Activated CD4-positive, alpha-beta T cell treated with anti-CD3 and anti-CD28 coated beads, Interleukin-2, amount 10 ng/mL, durations not matched to agents 7 days and 5 days (primary cell): ENCODE measurements around the gene PARP4. TPM values are rescaled to one million over a fixed set of nuclear protein-coding genes. Genes with fewer than 3 reads are reported as not detected.
"Not testable (repeated sequence)": the region's sequence is repeated elsewhere in the genome, so short reads cannot be mapped to it uniquely, and the experiment has no call there.

ENCODE experiments used
- CTCF ChIA-PET: fragments of 350-600 bp; sonication (Branson Sonifier 250); formaldehyde crosslinking; loops from one replicate; lab custom pipeline; 2021; ENCODE audit warnings: antibody characterized with exemption; lab: Charles Lee
- POLR2A ChIA-PET: fragments of 350-600 bp; sonication (Branson Sonifier 250); formaldehyde crosslinking; loops from one replicate; lab custom pipeline; 2021; ENCODE audit warnings: antibody characterized with exemption; lab: Charles Lee
- DNase-seq: peaks from one replicate; pipeline ENCODE4 v3.0.0-alpha.2; 2020
- H3K27ac Mint-ChIP-seq: one replicate; pipeline ENCODE4 v1.8.0; 2021; ENCODE audit warnings: mild to moderate bottlenecking, moderate library complexity, mixed read lengths
- H3K27me3 Mint-ChIP-seq: one replicate; pipeline ENCODE4 v1.8.0; 2021; ENCODE audit warnings: mixed read lengths
- H3K36me3 Mint-ChIP-seq: one replicate; pipeline ENCODE4 v1.8.0; 2021; ENCODE audit warnings: low read depth, mixed read lengths
- H3K4me1 Mint-ChIP-seq: one replicate; pipeline ENCODE4 v1.8.0; 2021; ENCODE audit warnings: mixed read lengths
- H3K4me3 Mint-ChIP-seq: one replicate; pipeline ENCODE4 v1.8.0; 2021; ENCODE audit warnings: mild to moderate bottlenecking, moderate library complexity, mixed read lengths
- H3K9me3 Mint-ChIP-seq: one replicate; pipeline ENCODE4 v1.8.0; 2021; ENCODE audit warnings: mixed read lengths
- total RNA-seq, 2 experiments: library from RNA; stranded (reverse); gene quantifications; one replicate each; pipeline ENCODE4 v1.2.3, GENCODE V29; 2021

The PARP4 gene
- total RNA-seq, 2 experiments from 2014 or later: 67.8 to 76.4 TPM

- ChIA-PET POLR2A (no interaction called here), CTCF (interaction anchor here (0.6 to 1.4 kb wide), 2 partner anchors 19 to 181 kb away, joined by 3 read pairs; no protein-coding TSS in a partner anchor)
- Mint-ChIP-seq H3K4me1 (peaks cover 34% of the 10 kb centered on the region), H3K9me3 (no peaks in the 10 kb centered on the region), H3K27ac (no peak overlapping the region), H3K27me3 (no peaks in the 10 kb centered on the region), H3K4me3 (no peak overlapping the region), H3K36me3 (peaks cover 59% of the 10 kb centered on the region)
- no peak for DNase-seq
Measured at GRCh38 chr13:24460256-24460655, 52.3 kb downstream of the PARP4 start.

- CTCF ChIA-PET: interaction anchor here (0.6 kb wide), 1 partner anchor 182 kb away, joined by 3 read pairs; no protein-coding TSS in a partner anchor
- no peaks in the 10 kb centered on the region for H3K9me3 Mint-ChIP-seq
- no peaks in the 10 kb centered on the region for H3K27me3 Mint-ChIP-seq
Measured at GRCh38 chr13:24459726-24460125, 52.9 kb downstream of the PARP4 start.

GRCh38 chr13:24459234-24459633 is 53.3 kb downstream of the PARP4 start:
- no peaks in the 10 kb centered on the region for H3K9me3 Mint-ChIP-seq
- ChIA-PET CTCF (interaction anchor here (0.6 to 0.7 kb wide), 2 partner anchors 34 to 224 kb away, joined by 3 to 4 read pairs; no protein-coding TSS in a partner anchor), POLR2A (no interaction called here)
- no peaks in the 10 kb centered on the region for H3K27me3 Mint-ChIP-seq
- H3K4me3 Mint-ChIP-seq: no peak overlapping the region
- H3K4me1 Mint-ChIP-seq: peaks cover 33% of the 10 kb centered on the region
- peaks cover 59% of the 10 kb centered on the region for H3K36me3 Mint-ChIP-seq
- peak; percentile 19 for DNase-seq
- peak overlapping the region; percentile 26 for H3K27ac Mint-ChIP-seq

More at GRCh38 chr13:24459726-24460125, 52.9 kb downstream of the PARP4 start:
- peaks cover 34% of the 10 kb centered on the region for H3K4me1 Mint-ChIP-seq
- H3K27ac Mint-ChIP-seq: peak overlapping the region; percentile 26
- no peak overlapping the region for H3K4me3 Mint-ChIP-seq
- POLR2A ChIA-PET: no interaction called here
- H3K36me3 Mint-ChIP-seq: peaks cover 59% of the 10 kb centered on the region
- no peak for DNase-seq

GRCh38 chr13:24458736-24459135 is 53.8 kb downstream of the PARP4 start:
- Mint-ChIP-seq H3K36me3 (peaks cover 56% of the 10 kb centered on the region), H3K27ac (no peak overlapping the region), H3K27me3 (no peaks in the 10 kb centered on the region), H3K4me3 (no peak overlapping the region), H3K9me3 (no peaks in the 10 kb centered on the region), H3K4me1 (peaks cover 32% of the 10 kb centered on the region)
- no peak for DNase-seq
- CTCF ChIA-PET: interaction anchor here (0.6 to 0.7 kb wide), 2 partner anchors 34 to 224 kb away, joined by 3 to 4 read pairs; no protein-coding TSS in a partner anchor
- POLR2A ChIA-PET: interaction anchor here (0.6 kb wide), 1 partner anchor 250 kb away, joined by 3 read pairs; no protein-coding TSS in a partner anchor

GRCh38 chr13:24456396-24456795 is 56.2 kb downstream of the PARP4 start:
- Mint-ChIP-seq H3K36me3 (peaks cover 58% of the 10 kb centered on the region), H3K27me3 (no peaks in the 10 kb centered on the region), H3K27ac (no peak overlapping the region), H3K4me3 (no peak overlapping the region), H3K9me3 (no peaks in the 10 kb centered on the region), H3K4me1 (peaks cover 18% of the 10 kb centered on the region)
- CTCF ChIA-PET: no interaction called here
- POLR2A ChIA-PET: interaction anchor here (0.6 kb wide), 1 partner anchor 278 kb away, joined by 3 read pairs; no protein-coding TSS in a partner anchor
- DNase-seq: no peak

GRCh38 chr13:24454056-24454455 is 58.5 kb downstream of the PARP4 start:
- H3K4me1 Mint-ChIP-seq: peaks cover 7% of the 10 kb centered on the region
- ChIA-PET POLR2A (no interaction called here), CTCF (no interaction called here)
- H3K9me3 Mint-ChIP-seq: no peaks in the 10 kb centered on the region
- no peak overlapping the region for H3K4me3 Mint-ChIP-seq
- no peak overlapping the region for H3K27ac Mint-ChIP-seq
- no peaks in the 10 kb centered on the region for H3K27me3 Mint-ChIP-seq
- H3K36me3 Mint-ChIP-seq: peaks cover 58% of the 10 kb centered on the region
- DNase-seq: no peak

- Mint-ChIP-seq H3K4me3 (no peak overlapping the region), H3K27ac (no peak overlapping the region), H3K36me3 (peaks cover 62% of the 10 kb centered on the region), H3K27me3 (no peaks in the 10 kb centered on the region), H3K4me1 (no peaks in the 10 kb centered on the region), H3K9me3 (no peaks in the 10 kb centered on the region)
- ChIA-PET POLR2A (no interaction called here), CTCF (interaction anchor here (1.3 to 1.4 kb wide), 2 partner anchors 18 to 26 kb away, joined by 3 to 5 read pairs; no protein-coding TSS in a partner anchor)
- DNase-seq: no peak
Measured at GRCh38 chr13:24452044-24452443, 60.5 kb downstream of the PARP4 start.

- peaks cover 66% of the 10 kb centered on the region for H3K36me3 Mint-ChIP-seq
- H3K27ac Mint-ChIP-seq: no peak overlapping the region
- DNase-seq: no peak
- no peaks in the 10 kb centered on the region for H3K4me1 Mint-ChIP-seq
- H3K9me3 Mint-ChIP-seq: no peaks in the 10 kb centered on the region
- H3K27me3 Mint-ChIP-seq: no peaks in the 10 kb centered on the region
- ChIA-PET CTCF (interaction anchor here (1.4 kb wide), 1 partner anchor 16 kb away, joined by 5 read pairs; no protein-coding TSS in a partner anchor), POLR2A (no interaction called here)
- no peak overlapping the region for H3K4me3 Mint-ChIP-seq
Measured at GRCh38 chr13:24450530-24450929, 62.0 kb downstream of the PARP4 start.

GRCh38 chr13:24444851-24445250 is 67.7 kb downstream of the PARP4 start:
- H3K4me1 Mint-ChIP-seq, CTCF ChIA-PET, POLR2A ChIA-PET, H3K9me3 Mint-ChIP-seq, H3K4me3 Mint-ChIP-seq, H3K27ac Mint-ChIP-seq, DNase-seq, H3K27me3 Mint-ChIP-seq: not testable (repeated sequence)
- H3K36me3 Mint-ChIP-seq: peaks cover 54% of the 10 kb centered on the region

GRCh38 chr13:24443366-24443765 is 69.2 kb downstream of the PARP4 start:
- no peak overlapping the region for H3K4me3 Mint-ChIP-seq
- no peaks in the 10 kb centered on the region for H3K9me3 Mint-ChIP-seq
- ChIA-PET CTCF (interaction anchor here (1.5 kb wide), 1 partner anchor 47 kb away, joined by 3 read pairs; no protein-coding TSS in a partner anchor), POLR2A (no interaction called here)
- peaks cover 53% of the 10 kb centered on the region for H3K36me3 Mint-ChIP-seq
- no peak for DNase-seq
- no peak overlapping the region for H3K27ac Mint-ChIP-seq
- no peaks in the 10 kb centered on the region for H3K4me1 Mint-ChIP-seq
- H3K27me3 Mint-ChIP-seq: no peaks in the 10 kb centered on the region

GRCh38 chr13:24426045-24426444 is 86.5 kb downstream of the PARP4 start:
- CTCF ChIA-PET: interaction anchor here (0.6 kb wide), 1 partner anchor 176 kb away, joined by 3 read pairs; no protein-coding TSS in a partner anchor
- H3K27me3 Mint-ChIP-seq, H3K27ac Mint-ChIP-seq, H3K9me3 Mint-ChIP-seq, H3K4me1 Mint-ChIP-seq, H3K4me3 Mint-ChIP-seq, POLR2A ChIA-PET: not testable (repeated sequence)
- DNase-seq: peak; percentile 7
- H3K36me3 Mint-ChIP-seq: peaks cover 58% of the 10 kb centered on the region

GRCh38 chr13:24419668-24420067 is 92.9 kb downstream of the PARP4 start:
- DNase-seq, H3K9me3 Mint-ChIP-seq, H3K4me1 Mint-ChIP-seq, POLR2A ChIA-PET, H3K4me3 Mint-ChIP-seq, CTCF ChIA-PET, H3K27ac Mint-ChIP-seq, H3K27me3 Mint-ChIP-seq: not testable (repeated sequence)
- H3K36me3 Mint-ChIP-seq: peaks cover 50% of the 10 kb centered on the region

GRCh38 chr13:24407844-24408243 is 104.7 kb downstream of the PARP4 start:
- no peak for DNase-seq
- no peaks in the 10 kb centered on the region for H3K36me3 Mint-ChIP-seq

More at GRCh38 chr13:24407844-24408243, 104.7 kb downstream of the PARP4 start:
- Mint-ChIP-seq H3K4me3 (no peak overlapping the region), H3K27me3 (peaks cover 24% of the 10 kb centered on the region), H3K27ac (no peak overlapping the region), H3K4me1 (peaks cover 6% of the 10 kb centered on the region), H3K9me3 (no peaks in the 10 kb centered on the region)
- POLR2A ChIA-PET: no interaction called here
- CTCF ChIA-PET: no interaction called here
